GM12801 (cell line): ENCODE data around the gene CEBPZOS.

ENCODE experiments used
- CTCF ChIP-seq: IDR thresholded peaks from one replicate; pipeline ENCODE4 v1.5.1; 2011; ENCODE audit warnings: control low read depth; ENCODE audit not compliant: insufficient read length; ENCODE audit errors: extremely low read depth

CEBPZOS gene

GRCh38 chr2:37211939-37212338 is 15.6 kb downstream of the CEBPZOS start:
- no peak for TF ChIP-seq CTCF

GRCh38 chr2:37215250-37215649 is 19.0 kb downstream of the CEBPZOS start:
- no peak for TF ChIP-seq CTCF

- no peak for TF ChIP-seq CTCF
Observed at GRCh38 chr2:37219046-37219445, 22.8 kb downstream of the CEBPZOS start.

GRCh38 chr2:37223131-37223530 is 26.8 kb downstream of the CEBPZOS start:
- TF ChIP-seq CTCF: no peak

GRCh38 chr2:37224063-37224462 is 27.8 kb downstream of the CEBPZOS start:
- TF ChIP-seq CTCF: no peak

GRCh38 chr2:37226863-37227262 is 30.6 kb downstream of the CEBPZOS start:
- TF ChIP-seq CTCF: no peak

GRCh38 chr2:37228788-37229187 is 32.5 kb downstream of the CEBPZOS start:
- TF ChIP-seq CTCF: no peak

- TF ChIP-seq CTCF: no peak
Observed at GRCh38 chr2:37230581-37230980, 34.3 kb downstream of the CEBPZOS start.
